Hepatocyte (in vitro differentiated cells): Measurements from ENCODE around the gene CTH.
"Not testable (repeated sequence)": the region's sequence is repeated elsewhere in the genome, so short reads cannot be mapped to it uniquely, and the experiment has no call there.

ENCODE experiments used
- CTCF ChIP-seq: fragments of 200-600 bp; sonication (generic); IDR thresholded peaks from 2 replicates; pipeline ENCODE4 v1.5.1; 2016; ENCODE audit warnings: antibody characterized with exemption, mild to moderate bottlenecking; ENCODE audit not compliant: poor library complexity
- EZH2 ChIP-seq: fragments of 200-600 bp; sonication (generic); IDR thresholded peaks from 2 replicates; pipeline ENCODE4 v1.6.1; 2016; ENCODE audit warnings: antibody characterized with exemption, mild to moderate bottlenecking, borderline replicate concordance
- EZH2phosphoT487 ChIP-seq: fragments of 200-600 bp; sonication (generic); IDR thresholded peaks from one replicate; pipeline ENCODE4 v1.6.1; 2018; ENCODE audit warnings: antibody characterized with exemption, mild to moderate bottlenecking, low read depth, moderate library complexity; ENCODE audit not compliant: unreplicated experiment, severe bottlenecking

GRCh38 chr1:70469184-70469583, 58.1 kb downstream of the CTH start:
- not testable (repeated sequence) for TF ChIP-seq CTCF, EZH2, EZH2phosphoT487
